Occipital lobe (tissue), 1 donor: Measurements from ENCODE around the gene CACNA2D4. TPM values are rescaled to one million over a fixed set of nuclear protein-coding genes. Genes with fewer than 3 reads are reported as not detected.

ENCODE experiments used
- total RNA-seq: library from RNA; depleted of rRNA; stranded (reverse); fragments of >200 nt; gene quantifications from one replicate; pipeline ENCODE4 v1.2.3, GENCODE V29; 2014

CACNA2D4 gene
- total RNA-seq, 1 donor from 2014 or later: not detected

Other genes starting within 250 kb of the CACNA2D4 start
- gene ADIPOR2, start 227.6 kb downstream of the CACNA2D4 start, total RNA-seq: 35.7 TPM
- 4.5 TPM for gene LRTM2, start 98.1 kb downstream of the CACNA2D4 start, total RNA-seq
- 8.9 TPM for gene DCP1B, start 85.8 kb upstream of the CACNA2D4 start, total RNA-seq
- 21.4 TPM for gene CACNA1C, start 134.3 kb upstream of the CACNA2D4 start, total RNA-seq